Measurements from ENCODE around the gene ROPN1.

DNA sequence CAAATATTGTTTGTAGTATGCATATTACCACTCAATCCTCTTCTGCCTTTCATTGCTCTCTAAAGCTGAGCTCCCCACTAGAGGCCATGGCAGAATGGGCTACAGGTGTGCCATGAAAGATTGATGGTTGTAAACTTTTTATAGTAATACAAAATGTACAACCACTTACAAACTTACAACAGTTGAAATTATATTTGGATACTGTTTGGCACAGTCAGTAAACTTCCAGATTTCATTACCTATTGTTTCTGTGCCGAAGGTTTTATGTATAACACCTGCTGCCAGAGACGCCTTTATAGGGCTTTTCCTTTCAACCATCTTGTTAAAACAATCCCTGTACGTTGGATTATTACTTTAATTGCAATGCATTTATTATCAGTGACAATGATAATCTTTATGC lies 7.0 kb downstream of the ROPN1 start:
- TF ChIP-seq, protein P1, sequence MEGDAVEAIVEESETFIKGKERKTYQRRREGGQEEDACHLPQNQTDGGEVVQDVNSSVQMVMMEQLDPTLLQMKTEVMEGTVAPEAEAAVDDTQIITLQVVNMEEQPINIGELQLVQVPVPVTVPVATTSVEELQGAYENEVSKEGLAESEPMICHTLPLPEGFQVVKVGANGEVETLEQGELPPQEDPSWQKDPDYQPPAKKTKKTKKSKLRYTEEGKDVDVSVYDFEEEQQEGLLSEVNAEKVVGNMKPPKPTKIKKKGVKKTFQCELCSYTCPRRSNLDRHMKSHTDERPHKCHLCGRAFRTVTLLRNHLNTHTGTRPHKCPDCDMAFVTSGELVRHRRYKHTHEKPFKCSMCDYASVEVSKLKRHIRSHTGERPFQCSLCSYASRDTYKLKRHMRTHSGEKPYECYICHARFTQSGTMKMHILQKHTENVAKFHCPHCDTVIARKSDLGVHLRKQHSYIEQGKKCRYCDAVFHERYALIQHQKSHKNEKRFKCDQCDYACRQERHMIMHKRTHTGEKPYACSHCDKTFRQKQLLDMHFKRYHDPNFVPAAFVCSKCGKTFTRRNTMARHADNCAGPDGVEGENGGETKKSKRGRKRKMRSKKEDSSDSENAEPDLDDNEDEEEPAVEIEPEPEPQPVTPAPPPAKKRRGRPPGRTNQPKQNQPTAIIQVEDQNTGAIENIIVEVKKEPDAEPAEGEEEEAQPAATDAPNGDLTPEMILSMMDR (IDR thresholded peaks at IDR 0.05), result no peak
- TF ChIP-seq POLR2A (IDR thresholded peaks at IDR 0.05), result no peak
